GM18907 (cell line): ENCODE results near the gene SYT14.
"Not testable (repeated sequence)": the region's sequence is repeated elsewhere in the genome, so short reads cannot be mapped to it uniquely, and the experiment has no call there.

Source experiments
- ATAC-seq: cut with Tn5 transposase; IDR thresholded peaks from one replicate; pipeline ENCODE4 v1.9.1; 2021; ENCODE audit warnings: mild to moderate bottlenecking, moderate library complexity; ENCODE audit not compliant: unreplicated experiment

Gene SYT14

GRCh38 chr1:210024996-210025395 is 87.0 kb downstream of the SYT14 start:
- no peak for ATAC-seq

GRCh38 chr1:210025870-210026269 is 87.9 kb downstream of the SYT14 start:
- no peak for ATAC-seq

- no peak for ATAC-seq
Measured at GRCh38 chr1:210027994-210028393, 90.0 kb downstream of the SYT14 start.

GRCh38 chr1:210031473-210031872 is 93.5 kb downstream of the SYT14 start:
- ATAC-seq: no peak

- ATAC-seq: no peak
Measured at GRCh38 chr1:210043058-210043457, 105.0 kb downstream of the SYT14 start.

GRCh38 chr1:210049616-210050015 is 111.6 kb downstream of the SYT14 start:
- no peak for ATAC-seq

- not testable (repeated sequence) for ATAC-seq
Measured at GRCh38 chr1:210050491-210050890, 112.5 kb downstream of the SYT14 start.

GRCh38 chr1:210053126-210053525 is 115.1 kb downstream of the SYT14 start:
- no peak for ATAC-seq

GRCh38 chr1:210057593-210057992 is 119.6 kb downstream of the SYT14 start:
- no peak for ATAC-seq

GRCh38 chr1:210061992-210062391 is 124.0 kb downstream of the SYT14 start:
- no peak for ATAC-seq

- no peak for ATAC-seq
Measured at GRCh38 chr1:210070531-210070930, 132.5 kb downstream of the SYT14 start.

- ATAC-seq: no peak
Measured at GRCh38 chr1:210072129-210072528, 134.1 kb downstream of the SYT14 start.

GRCh38 chr1:210072896-210073504 is 135.0 kb downstream of the SYT14 start:
- ATAC-seq: no peak

GRCh38 chr1:210074904-210075303 is 136.9 kb downstream of the SYT14 start:
- ATAC-seq: no peak

GRCh38 chr1:210076620-210077019 is 138.6 kb downstream of the SYT14 start:
- no peak for ATAC-seq

GRCh38 chr1:210081494-210081893 is 143.5 kb downstream of the SYT14 start:
- ATAC-seq: no peak

- no peak for ATAC-seq
Measured at GRCh38 chr1:210085359-210085758, 147.3 kb downstream of the SYT14 start.

GRCh38 chr1:210087058-210087457 is 149.0 kb downstream of the SYT14 start:
- no peak for ATAC-seq

- no peak for ATAC-seq
Measured at GRCh38 chr1:210089855-210090254, 151.8 kb downstream of the SYT14 start.

GRCh38 chr1:210092366-210092765 is 154.3 kb downstream of the SYT14 start:
- no peak for ATAC-seq

GRCh38 chr1:210093461-210093860 is 155.4 kb downstream of the SYT14 start:
- no peak for ATAC-seq

- no peak for ATAC-seq
Measured at GRCh38 chr1:210098356-210098755, 160.3 kb downstream of the SYT14 start.

GRCh38 chr1:210099921-210100320 is 161.9 kb downstream of the SYT14 start:
- ATAC-seq: no peak
